Skeletal muscle cell (primary cell): ENCODE results near the gene C1orf52.

Source experiments
- DNase-seq: peaks from one replicate; pipeline ENCODE4 v3.0.0-alpha.2; 2010; ENCODE audit warnings: low read depth
- H3K4me3 ChIP-seq: 2 replicates; pipeline ENCODE4 v1.5.1; 2011; ENCODE audit warnings: low read depth, mild to moderate bottlenecking, control low read depth, low read length, moderate library complexity

C1orf52 gene

DNA sequence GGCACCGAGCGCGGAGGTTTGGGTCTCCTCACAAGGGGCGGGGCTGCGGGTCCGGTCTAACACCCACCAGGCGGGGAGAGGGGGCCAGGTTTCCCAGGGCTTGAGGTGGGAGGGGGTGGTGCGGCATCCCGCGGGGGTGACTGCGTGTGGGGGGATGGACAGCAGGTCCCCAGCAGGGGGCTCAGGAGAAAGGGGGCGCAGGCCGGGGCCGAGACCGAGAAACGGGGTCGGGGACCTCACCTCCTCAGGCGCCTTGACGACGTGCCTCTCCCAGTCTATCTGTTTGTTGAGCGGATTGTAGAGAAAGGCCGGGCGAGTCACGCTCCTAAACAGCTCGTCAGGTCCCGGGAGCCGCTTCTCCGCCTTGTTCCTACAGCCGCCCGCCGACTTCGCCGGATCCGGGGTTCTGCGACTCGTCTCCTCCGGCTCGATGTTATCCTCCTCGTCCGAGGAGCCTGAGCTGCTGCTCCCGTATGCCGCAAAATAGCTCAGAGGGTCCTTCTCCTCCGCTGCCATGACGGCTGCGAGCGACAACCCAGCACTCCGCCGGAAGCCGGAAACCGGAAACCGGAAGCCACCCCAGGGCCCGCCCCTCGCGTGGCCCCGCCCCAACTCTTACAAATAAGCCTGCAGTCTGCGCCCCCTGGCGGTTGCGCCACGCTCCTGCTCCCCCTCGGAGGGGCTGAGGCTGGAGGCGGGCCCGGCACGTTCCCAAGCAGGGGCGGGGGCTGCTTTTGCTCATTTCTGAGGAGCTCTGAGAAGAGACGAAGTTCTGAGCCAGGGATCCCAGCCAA lies at the start of gene C1orf52:
Gene C1orf52, minus strand, starts transcription at position 545 of the 794 bp plus-strand sequence. Its CDS starts 29 bp downstream, at position 516.
- H3K4me3 ChIP-seq = peak within 1 kb of the TSS; percentile 94
- DNase-seq = peak; percentile 78

DNA sequence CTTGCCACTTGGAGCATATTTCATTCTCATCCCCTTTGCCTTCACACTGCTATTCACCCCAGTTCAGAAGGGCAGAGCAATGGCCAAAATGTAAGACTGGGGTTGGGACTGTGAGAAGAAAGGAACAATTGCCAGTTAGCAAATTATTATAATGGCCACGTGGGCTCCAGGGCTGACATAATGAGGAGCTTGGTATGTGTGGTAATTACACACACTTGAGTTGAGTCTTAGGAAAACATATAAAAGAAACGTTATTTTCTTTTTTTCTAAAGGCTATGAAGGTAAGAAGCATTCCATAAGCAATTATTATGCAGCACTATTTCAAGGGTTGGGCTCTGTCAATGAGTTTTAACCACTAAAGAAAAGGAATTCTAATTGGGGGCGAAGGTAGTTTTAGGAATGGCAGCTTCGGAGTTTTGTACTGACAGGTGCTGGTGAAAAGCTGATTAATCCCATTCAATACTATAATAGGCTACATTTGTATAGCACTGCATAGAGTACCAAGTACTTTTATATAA lies 49.4 kb upstream of the C1orf52 start:
- no peak overlapping the region for H3K4me3 ChIP-seq
- DNase-seq = no peak

DNA sequence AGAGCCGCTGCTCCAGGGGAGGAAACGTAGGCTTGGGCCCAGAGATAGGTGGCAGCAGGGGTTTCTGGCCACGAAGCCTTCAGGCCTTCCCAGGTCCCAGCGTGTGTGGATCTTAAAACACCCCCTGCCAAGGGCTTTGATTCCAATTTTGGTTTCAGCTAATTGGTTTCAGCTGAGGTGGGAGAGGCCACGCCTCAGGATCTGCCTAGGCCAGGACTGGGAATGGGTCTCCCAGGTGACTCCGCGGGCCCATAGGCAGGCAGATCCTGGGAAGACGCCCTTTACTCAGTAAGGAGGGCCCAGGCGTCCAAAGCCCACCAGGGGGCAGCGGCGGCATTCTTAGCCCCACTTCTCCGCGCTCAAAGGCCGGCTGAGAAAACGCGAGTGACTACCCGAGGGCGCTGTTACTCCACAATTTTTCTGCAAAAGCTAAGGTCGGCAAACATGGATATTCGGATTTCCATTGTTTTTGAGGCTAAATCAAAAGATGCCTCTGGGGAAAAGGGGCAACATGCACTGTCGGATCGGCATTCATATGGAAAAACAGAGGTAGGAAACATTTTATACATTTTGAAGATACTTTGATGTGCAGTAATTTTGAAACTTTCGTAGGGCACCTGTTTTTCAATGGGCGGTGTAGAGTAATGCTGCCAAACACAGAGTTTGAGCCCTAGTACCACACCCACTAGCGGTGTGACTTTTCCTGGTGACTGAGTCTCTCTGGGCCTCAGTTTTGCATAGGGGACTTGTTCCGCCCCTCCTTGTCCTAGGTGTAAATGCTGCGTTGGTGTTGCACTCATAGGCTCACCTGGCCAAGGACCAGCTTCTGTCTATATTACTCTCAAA lies 48.7 kb upstream of the C1orf52 start:
- no peak overlapping the region for H3K4me3 ChIP-seq
- no peak for DNase-seq

DNA sequence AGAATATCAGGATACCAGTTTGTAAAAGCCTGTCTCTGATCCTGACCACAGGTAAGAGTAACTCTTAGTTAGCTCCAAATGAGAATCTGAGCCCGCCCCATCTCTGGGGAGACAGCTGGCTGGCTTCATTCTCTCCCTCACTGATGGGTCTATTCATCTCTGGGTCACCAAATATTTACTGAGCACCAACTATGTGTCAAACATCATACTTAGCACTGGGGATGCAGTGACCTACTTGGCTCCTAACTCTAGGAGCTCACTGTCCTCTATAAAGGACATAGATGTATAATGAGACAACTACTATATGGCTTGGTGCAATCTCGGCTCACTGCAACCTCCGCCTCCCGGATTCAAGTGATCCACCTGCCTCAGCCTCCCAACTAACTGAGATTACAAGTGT lies 46.8 kb upstream of the C1orf52 start:
- DNase-seq = no peak
- no peak overlapping the region for H3K4me3 ChIP-seq

DNA sequence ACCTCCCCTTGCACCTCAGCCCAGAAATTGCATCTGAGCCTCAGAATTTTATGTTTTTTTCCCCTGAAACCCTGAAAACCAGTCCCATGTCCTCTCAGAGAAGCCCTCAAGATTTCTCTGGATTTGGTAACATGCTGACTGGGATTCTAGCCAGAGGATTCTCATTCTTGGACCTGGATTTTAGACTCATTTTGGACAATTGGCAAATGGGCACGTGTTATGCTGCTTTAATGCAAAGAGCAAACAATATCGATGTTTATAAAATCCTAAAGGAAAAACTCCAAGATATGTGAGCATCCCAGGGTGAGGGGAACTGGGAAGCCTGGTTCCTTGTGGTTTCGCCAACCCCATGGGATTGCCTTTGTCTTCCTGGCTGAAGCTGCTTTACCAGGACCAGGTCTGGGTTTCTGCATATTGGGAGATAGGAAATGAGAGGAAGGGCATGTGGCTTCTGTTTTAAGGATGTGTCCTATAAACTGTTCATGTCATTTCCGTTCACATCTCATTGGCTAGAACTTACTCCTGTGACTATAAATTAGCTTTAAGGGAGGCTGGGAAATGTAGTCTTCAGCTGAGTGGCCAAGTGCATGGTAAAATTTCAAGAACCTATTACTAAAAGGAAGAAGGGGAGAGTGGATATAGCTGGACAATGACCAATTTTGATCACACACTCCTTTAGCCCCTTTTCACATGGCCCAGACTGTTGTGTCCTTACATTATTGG lies 44.1 kb upstream of the C1orf52 start:
- no peak overlapping the region for H3K4me3 ChIP-seq
- no peak for DNase-seq

DNA sequence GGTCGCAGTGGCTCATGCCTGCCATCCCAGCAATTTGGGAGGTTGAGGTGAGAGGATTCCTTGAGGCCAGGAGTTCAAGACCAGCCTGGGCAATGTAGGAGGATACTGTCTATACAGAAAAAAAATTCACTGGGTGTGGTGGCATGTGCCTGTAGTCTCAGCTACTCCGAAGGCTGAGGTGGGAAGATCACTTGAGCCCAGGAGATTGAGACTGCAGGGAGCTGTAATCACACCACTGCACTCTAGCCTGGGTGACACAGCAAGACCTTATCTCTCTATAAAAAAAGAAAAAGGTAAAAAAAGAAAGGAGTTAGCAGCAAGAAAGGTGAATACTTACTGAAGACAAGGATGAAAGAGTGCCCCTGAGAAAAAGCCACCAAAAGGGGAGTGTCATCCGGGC lies 40.7 kb upstream of the C1orf52 start:
- H3K4me3 ChIP-seq = no peak overlapping the region
- DNase-seq = no peak

DNA sequence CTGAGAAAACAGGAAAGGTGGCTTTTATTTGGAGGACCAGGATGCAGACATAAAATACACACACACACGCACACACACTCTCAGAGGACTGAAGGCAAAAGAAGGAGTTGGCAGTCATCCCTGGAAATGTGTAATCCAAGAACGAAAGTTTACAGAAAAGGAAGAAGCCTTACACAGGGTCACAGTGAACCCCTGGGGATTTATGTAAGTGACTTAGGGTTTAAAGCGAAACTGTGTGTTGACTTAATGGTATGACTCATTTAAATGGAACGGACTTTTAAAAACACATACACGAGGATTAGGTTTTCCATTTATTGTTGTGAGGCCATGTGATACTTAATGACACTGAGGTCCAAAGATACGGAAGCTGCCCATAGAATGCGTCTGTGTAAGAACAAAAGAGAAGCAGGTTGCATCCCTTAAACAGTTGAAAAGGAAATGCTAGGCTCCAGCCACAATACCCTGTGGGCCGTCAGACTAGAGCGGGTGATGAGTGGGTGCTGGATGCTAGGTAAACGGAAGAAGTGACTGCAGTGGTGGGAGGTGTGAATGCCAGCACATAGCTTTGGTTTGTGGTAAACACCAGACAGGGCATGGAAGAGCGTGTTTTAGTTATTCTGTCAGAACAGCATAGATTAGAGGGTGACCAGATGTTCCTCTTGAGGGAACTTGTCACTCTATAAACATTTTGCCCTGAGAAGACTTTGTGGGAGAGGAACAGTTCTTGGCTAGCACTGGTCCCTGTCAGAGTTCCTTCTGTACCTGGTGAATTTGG lies 38.6 kb upstream of the C1orf52 start:
- DNase-seq = peak; percentile 99
- H3K4me3 ChIP-seq = no peak overlapping the region

DNA sequence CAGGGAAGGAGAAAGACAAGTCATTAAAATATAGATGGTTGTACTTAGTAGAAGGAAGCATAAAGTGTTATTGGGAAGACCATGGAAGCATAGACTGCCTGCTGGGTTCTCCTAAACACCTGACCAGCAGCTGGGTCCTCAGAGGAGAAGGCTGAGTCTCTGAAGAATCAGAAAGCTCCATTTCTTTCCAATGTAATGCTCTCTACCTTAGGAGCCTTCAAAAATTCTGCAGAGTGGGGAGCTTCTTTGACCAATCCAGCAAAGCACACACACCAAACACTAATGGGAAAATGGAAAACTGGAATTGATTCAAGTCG lies 38.0 kb upstream of the C1orf52 start:
- H3K4me3 ChIP-seq = no peak overlapping the region
- DNase-seq = no peak

DNA sequence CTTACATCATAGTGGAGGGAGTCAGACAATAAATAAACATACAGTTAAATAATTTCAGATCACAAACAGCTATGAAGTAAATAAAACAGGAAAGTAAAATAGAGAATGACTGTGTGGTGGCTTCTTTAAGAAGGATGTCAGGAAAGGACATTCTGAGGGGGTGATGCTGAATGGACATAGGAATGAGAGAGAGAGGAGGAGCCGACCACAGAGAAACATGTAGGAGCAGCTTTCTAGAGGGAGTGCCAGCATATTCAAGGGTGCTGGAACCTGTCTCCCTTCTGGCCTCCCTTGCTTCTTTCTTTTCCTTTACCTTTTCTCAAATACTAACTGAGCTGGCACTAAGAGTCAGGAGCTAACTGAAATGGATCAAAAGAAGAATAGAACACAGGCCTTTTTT lies 37.5 kb upstream of the C1orf52 start:
- DNase-seq = no peak
- H3K4me3 ChIP-seq = no peak overlapping the region

DNA sequence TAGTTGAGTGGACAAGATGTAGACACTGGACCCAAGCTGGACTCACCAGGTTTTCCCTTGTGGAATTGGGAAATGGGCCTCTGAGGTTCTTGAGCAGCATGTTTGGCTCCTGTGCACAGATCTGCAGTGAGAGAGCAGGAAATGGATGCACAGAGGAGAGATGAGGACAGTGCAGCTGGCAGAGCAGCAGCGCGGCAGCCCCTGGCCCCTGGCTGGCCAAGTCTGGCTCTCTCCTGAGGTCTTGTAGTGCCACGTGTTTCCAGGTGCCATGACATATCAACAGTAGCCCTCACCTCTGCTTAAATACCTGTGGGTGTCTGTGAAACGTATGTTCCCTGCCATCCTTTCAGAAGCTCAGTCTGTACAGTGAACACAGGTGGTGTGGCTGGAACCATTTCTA lies 36.2 kb upstream of the C1orf52 start:
- DNase-seq = no peak
- no peak overlapping the region for H3K4me3 ChIP-seq

DNA sequence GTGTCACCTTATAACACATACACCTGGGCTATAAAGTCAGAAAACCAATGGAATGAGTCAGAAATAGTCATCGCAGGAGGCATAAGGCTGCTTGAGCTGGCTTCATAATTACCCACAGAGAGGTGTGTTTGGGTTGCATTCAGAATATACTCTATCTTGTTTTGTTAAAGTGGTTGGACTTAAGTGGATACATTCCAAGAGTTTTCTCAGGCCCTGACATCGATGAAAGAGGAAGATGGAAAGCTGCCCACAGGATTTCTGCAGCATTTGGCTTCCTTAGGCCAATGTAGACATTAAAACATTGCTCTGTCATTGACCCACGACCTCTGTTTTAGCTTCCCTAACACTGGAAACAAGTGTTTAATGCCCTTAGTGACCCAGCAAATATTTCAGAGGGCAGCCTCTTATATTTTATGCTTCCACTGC lies 35.6 kb upstream of the C1orf52 start:
- H3K4me3 ChIP-seq = no peak overlapping the region
- DNase-seq = no peak

DNA sequence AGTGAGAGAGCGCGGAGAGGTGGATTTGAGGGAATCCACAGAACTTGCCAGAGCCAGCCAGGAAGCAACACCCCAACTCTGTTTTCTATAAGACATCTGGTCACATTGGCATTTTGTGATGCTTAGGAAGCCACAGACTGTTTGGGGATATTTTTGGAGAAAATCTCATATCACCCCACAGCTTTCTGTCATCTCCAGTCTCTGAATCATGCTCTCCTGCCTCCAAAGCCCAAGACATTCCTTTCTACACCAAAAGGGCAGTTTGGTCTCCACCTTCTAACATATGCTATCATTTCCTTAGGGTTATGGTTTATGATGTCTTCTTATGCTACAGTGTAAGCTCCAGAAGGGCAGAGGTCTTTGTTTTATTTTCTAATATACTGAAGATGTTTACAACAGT lies 31.4 kb upstream of the C1orf52 start:
- DNase-seq = no peak
- no peak overlapping the region for H3K4me3 ChIP-seq

DNA sequence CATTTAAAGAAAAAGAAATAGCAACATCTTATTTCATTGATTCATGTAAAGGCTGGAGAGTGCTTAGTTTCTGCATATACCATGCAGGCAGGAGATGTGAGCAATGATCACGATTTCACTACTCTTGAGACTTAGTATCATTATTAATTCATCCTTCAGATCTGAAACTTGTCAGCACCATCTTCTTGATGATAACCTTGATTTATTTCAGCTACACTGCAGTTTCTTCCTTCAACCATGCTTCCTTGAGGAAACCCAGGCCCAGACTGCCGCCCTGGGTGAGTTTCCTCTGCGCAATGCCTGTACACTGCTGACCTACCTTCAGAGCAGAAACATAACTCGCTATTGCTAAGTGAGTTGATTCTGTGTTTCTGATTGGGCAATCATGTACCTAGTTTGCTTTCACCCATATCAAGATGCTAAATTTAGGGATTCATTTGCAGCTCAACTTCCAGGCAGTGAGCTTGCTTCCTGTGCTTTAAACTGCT lies 30.4 kb upstream of the C1orf52 start:
- DNase-seq = no peak
- no peak overlapping the region for H3K4me3 ChIP-seq

DNA sequence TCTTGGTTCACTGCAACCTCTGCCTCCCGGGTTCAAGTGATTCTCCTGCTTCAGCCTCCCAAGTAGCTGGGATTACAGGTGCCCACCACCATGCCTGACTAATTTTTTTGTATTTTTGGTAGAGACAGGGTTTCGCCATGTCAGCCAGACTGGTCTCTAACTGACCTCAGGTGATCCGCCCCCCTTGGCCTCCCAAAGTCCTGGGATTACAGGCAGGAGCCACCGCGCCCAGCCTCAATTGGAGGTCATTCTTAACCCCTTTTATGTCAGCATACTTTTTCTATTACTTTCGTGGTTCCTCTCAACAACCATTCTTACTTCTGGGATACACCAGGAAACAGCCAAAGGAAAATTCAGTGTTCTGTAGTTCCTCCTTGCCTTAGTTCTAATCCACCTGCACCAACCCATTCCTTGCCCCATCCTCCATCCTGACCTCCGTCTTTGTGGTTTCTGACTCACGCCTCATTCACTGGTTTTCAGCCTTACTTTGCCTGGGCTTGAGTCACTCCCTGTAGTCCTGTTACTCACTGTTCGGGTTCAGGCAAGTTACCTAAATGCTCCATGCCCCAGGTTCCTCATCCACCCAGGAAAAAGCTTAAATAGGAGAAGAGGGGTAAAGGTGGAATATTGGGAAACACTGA lies 29.9 kb upstream of the C1orf52 start:
- no peak overlapping the region for H3K4me3 ChIP-seq

DNA sequence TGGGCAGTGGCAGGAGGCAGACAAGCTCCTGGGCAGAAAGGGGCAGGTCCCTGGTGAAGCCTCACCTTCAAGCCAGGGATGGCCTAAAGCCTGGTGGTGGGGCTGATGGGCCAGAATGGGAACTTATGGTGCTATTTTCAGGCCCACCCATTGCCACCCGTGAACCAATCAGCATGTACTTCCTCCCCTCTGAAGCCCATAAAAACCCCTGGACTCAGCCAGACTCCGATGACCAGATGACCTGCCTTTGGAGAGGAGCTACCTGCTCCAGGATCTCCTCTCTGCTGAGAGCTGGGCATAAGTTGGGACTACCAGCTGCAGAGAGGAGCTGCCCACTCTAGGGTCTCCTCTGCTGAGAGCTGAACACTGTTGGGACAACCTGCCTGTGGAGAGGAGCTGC lies 24.7 kb upstream of the C1orf52 start:
- H3K4me3 ChIP-seq = no peak overlapping the region
- DNase-seq = no peak

More for the DNA sequence above, 29.9 kb upstream of the C1orf52 start:
- peak; percentile 76 for DNase-seq

DNA sequence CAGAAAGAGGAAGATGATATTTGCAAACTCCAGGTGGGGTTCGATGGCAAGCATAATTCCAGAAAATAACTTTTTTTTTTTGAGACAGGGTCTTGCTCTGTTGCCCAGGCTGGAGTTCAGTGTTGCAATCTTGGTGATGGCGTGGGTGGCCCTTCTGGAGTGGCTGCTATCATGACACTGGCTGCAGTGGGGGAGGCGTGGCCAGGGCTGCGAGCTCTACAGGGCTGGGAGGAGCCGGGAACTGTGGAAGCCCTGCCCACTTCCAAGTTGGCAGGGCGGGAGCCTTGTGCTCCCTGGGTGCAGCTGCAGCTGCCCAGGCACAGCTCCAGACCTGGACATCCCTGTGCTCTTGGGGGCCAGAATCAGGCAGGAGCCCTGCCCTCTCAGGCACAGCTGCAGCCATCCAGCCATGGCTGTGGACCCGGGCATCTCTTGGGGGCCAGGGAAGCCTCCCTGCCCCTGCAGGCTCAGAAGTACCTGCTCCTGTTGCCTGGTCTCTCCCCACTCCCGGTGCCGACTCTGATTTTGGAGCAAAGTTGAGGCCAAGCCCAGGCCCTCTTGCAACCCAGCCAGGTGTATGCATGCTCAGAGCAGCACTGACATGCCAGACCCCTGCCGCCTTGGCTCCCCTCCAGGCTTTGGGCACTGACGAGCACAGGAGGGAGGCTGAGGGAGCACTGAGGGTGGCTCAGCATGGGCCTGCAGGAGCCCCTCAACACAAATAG lies 24.2 kb upstream of the C1orf52 start:
- no peak overlapping the region for H3K4me3 ChIP-seq
- no peak for DNase-seq

DNA sequence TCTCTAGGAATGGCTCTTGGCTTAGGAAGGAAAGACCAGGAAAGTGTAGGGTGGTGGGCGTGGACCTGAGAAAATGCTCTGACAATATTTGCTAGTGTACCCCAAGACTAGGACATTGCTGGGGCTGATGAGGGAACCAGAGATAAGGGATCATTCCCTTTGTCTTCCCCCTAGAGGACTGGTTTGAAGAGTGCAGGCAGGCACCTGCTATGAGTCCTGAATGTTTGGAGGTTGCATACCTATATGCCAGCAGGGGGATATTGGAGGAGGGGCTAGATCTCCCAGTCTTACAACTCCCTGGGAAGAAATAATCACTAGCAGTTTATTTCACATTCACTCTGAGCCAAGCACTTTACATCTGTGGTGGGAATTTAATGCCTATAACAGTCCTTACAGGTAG lies 23.0 kb upstream of the C1orf52 start:
- no peak for DNase-seq
- H3K4me3 ChIP-seq = no peak overlapping the region

DNA sequence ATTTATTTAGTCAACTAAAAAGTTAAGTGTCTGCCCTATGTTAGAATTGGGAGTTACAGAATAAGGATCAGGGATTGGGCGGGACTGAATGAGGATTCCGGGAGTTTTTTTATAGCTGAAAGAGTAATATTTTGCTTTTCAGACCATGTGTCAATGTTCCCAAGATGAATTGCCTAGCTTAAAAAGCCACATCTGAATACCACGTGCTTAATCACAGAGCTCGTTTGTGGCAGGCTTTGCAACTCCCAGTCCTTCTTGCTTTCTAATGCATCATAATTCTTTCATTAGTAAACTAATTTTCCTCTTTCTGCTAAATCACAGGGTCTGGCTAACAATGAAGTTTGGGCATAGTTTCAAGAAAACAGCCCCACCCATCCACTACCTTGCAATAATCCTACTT lies 21.2 kb upstream of the C1orf52 start:
- no peak overlapping the region for H3K4me3 ChIP-seq
- DNase-seq = no peak
